Measurements from ENCODE around the gene KLHL35. TPM values are rescaled to one million over a fixed set of nuclear protein-coding genes. Genes with fewer than 3 reads are reported as not detected.
A peak's percentile ranks its signal among the peaks of the same experiment; 100 is the strongest.

The KLHL35 gene
- total and polyA plus RNA-seq, 4 donors = 6.1 to 23.3 (median 11.6) TPM

GRCh38 chr11:75475767-75476650 lies 43.0 kb upstream of the KLHL35 start:
- Histone ChIP-seq H3K27me3 (ENCODE audit: control insufficient read depth, insufficient read depth, low read length) (no peaks in the 10 kb centered on the region), H3K36me3 (ENCODE audit: control insufficient read depth, insufficient read depth, low read length) (peaks cover 11% of the 10 kb centered on the region), H3K27ac (ENCODE audit: low read depth, low read length) (no peak overlapping the region), H3K9me3 (ENCODE audit: control insufficient read depth, insufficient read depth, low read length) (no peaks in the 10 kb centered on the region), H3K4me3 (ENCODE audit: low read depth, low read length) (no peak overlapping the region), H3K4me1 (ENCODE audit: control insufficient read depth, insufficient read depth, low read length) (peaks cover 63% of the 10 kb centered on the region)
- 69% methylated on average over 6 of the region's 9 CpGs for WGBS (ENCODE audit: insufficient coverage)
- no peak for DNase-seq (ENCODE audit: low read depth in 4 of 6, low spot score in 6 of 6)

GRCh38 chr11:75474878-75475766 lies 42.1 kb upstream of the KLHL35 start:
- Histone ChIP-seq H3K36me3 (ENCODE audit: control insufficient read depth, insufficient read depth, low read length) (peaks cover 11% of the 10 kb centered on the region), H3K27ac (ENCODE audit: low read depth, low read length) (no peak overlapping the region), H3K27me3 (ENCODE audit: control insufficient read depth, insufficient read depth, low read length) (no peaks in the 10 kb centered on the region), H3K9me3 (ENCODE audit: control insufficient read depth, insufficient read depth, low read length) (no peaks in the 10 kb centered on the region), H3K4me3 (ENCODE audit: low read depth, low read length) (no peak overlapping the region), H3K4me1 (ENCODE audit: control insufficient read depth, insufficient read depth, low read length) (peaks cover 62% of the 10 kb centered on the region)
- 36% methylated on average over 10 of the region's 16 CpGs for WGBS (ENCODE audit: insufficient coverage)
- DNase-seq (ENCODE audit: low read depth in 4 of 6, low spot score in 6 of 6) = peak in 1 of 6 donors; percentile 66

GRCh38 chr11:75474240-75474639 lies 41.2 kb upstream of the KLHL35 start:
- Histone ChIP-seq H3K4me1 (ENCODE audit: control insufficient read depth, insufficient read depth, low read length) (peaks cover 62% of the 10 kb centered on the region), H3K27ac (ENCODE audit: low read depth, low read length) (no peak overlapping the region), H3K36me3 (ENCODE audit: control insufficient read depth, insufficient read depth, low read length) (peaks cover 11% of the 10 kb centered on the region), H3K4me3 (ENCODE audit: low read depth, low read length) (no peak overlapping the region), H3K9me3 (ENCODE audit: control insufficient read depth, insufficient read depth, low read length) (no peaks in the 10 kb centered on the region), H3K27me3 (ENCODE audit: control insufficient read depth, insufficient read depth, low read length) (no peaks in the 10 kb centered on the region)
- DNase-seq (ENCODE audit: low read depth in 4 of 6, low spot score in 6 of 6) = no peak
- no CpG with 5 or more reads among the region's 1 CpG for WGBS (ENCODE audit: insufficient coverage)

- Histone ChIP-seq H3K27ac (ENCODE audit: low read depth, low read length) (no peak overlapping the region), H3K4me1 (ENCODE audit: control insufficient read depth, insufficient read depth, low read length) (peaks cover 62% of the 10 kb centered on the region)
- 71% methylated on average over 6 of the region's 6 CpGs for WGBS (ENCODE audit: insufficient coverage)
Measured at GRCh38 chr11:75473684-75474083, 40.7 kb upstream of the KLHL35 start.

GRCh38 chr11:75472081-75472732 lies 39.2 kb upstream of the KLHL35 start:
- no peak for DNase-seq (ENCODE audit: low read depth in 4 of 6, low spot score in 6 of 6)
- Histone ChIP-seq H3K4me3 (ENCODE audit: low read depth, low read length) (no peak overlapping the region), H3K9me3 (ENCODE audit: control insufficient read depth, insufficient read depth, low read length) (no peaks in the 10 kb centered on the region), H3K36me3 (ENCODE audit: control insufficient read depth, insufficient read depth, low read length) (peaks cover 7% of the 10 kb centered on the region), H3K27me3 (ENCODE audit: control insufficient read depth, insufficient read depth, low read length) (no peaks in the 10 kb centered on the region), H3K4me1 (ENCODE audit: control insufficient read depth, insufficient read depth, low read length) (peaks cover 69% of the 10 kb centered on the region), H3K27ac (ENCODE audit: low read depth, low read length) (no peak overlapping the region)
- 90% methylated on average over 5 of the region's 5 CpGs for WGBS (ENCODE audit: insufficient coverage)

More at GRCh38 chr11:75473684-75474083, 40.7 kb upstream of the KLHL35 start:
- Histone ChIP-seq H3K36me3 (ENCODE audit: control insufficient read depth, insufficient read depth, low read length) (peaks cover 11% of the 10 kb centered on the region), H3K9me3 (ENCODE audit: control insufficient read depth, insufficient read depth, low read length) (no peaks in the 10 kb centered on the region), H3K4me3 (ENCODE audit: low read depth, low read length) (no peak overlapping the region), H3K27me3 (ENCODE audit: control insufficient read depth, insufficient read depth, low read length) (no peaks in the 10 kb centered on the region)
- DNase-seq (ENCODE audit: low read depth in 4 of 6, low spot score in 6 of 6) = no peak

- no peak overlapping the region for H3K27ac ChIP-seq (ENCODE audit: low read depth, low read length)
- H3K4me3 ChIP-seq (ENCODE audit: low read depth, low read length) = no peak overlapping the region
- H3K36me3 ChIP-seq (ENCODE audit: control insufficient read depth, insufficient read depth, low read length) = peaks cover 5% of the 10 kb centered on the region
- 61% methylated on average over 3 of the region's 7 CpGs for WGBS (ENCODE audit: insufficient coverage)
- peaks cover 71% of the 10 kb centered on the region for H3K4me1 ChIP-seq (ENCODE audit: control insufficient read depth, insufficient read depth, low read length)
- no peaks in the 10 kb centered on the region for H3K27me3 ChIP-seq (ENCODE audit: control insufficient read depth, insufficient read depth, low read length)
- peak in 1 of 6 donors; percentile 70 for DNase-seq (ENCODE audit: low read depth in 4 of 6, low spot score in 6 of 6)
- H3K9me3 ChIP-seq (ENCODE audit: control insufficient read depth, insufficient read depth, low read length) = no peaks in the 10 kb centered on the region
Measured at GRCh38 chr11:75471176-75471973, 38.4 kb upstream of the KLHL35 start.

- Histone ChIP-seq H3K36me3 (ENCODE audit: control insufficient read depth, insufficient read depth, low read length) (peaks cover 5% of the 10 kb centered on the region), H3K4me1 (ENCODE audit: control insufficient read depth, insufficient read depth, low read length) (peaks cover 71% of the 10 kb centered on the region), H3K9me3 (ENCODE audit: control insufficient read depth, insufficient read depth, low read length) (no peaks in the 10 kb centered on the region), H3K27me3 (ENCODE audit: control insufficient read depth, insufficient read depth, low read length) (no peaks in the 10 kb centered on the region), H3K4me3 (ENCODE audit: low read depth, low read length) (no peak overlapping the region), H3K27ac (ENCODE audit: low read depth, low read length) (no peak overlapping the region)
- 63% methylated on average over 2 of the region's 7 CpGs for WGBS (ENCODE audit: insufficient coverage)
- peak in 1 of 6 donors; percentile 72 for DNase-seq (ENCODE audit: low read depth in 4 of 6, low spot score in 6 of 6)
Measured at GRCh38 chr11:75470476-75471080, 37.6 kb upstream of the KLHL35 start.

GRCh38 chr11:75469785-75470405 lies 36.9 kb upstream of the KLHL35 start:
- Histone ChIP-seq H3K4me3 (ENCODE audit: low read depth, low read length) (no peak overlapping the region), H3K27ac (ENCODE audit: low read depth, low read length) (no peak overlapping the region), H3K9me3 (ENCODE audit: control insufficient read depth, insufficient read depth, low read length) (no peaks in the 10 kb centered on the region), H3K36me3 (ENCODE audit: control insufficient read depth, insufficient read depth, low read length) (peaks cover 5% of the 10 kb centered on the region), H3K27me3 (ENCODE audit: control insufficient read depth, insufficient read depth, low read length) (no peaks in the 10 kb centered on the region), H3K4me1 (ENCODE audit: control insufficient read depth, insufficient read depth, low read length) (peaks cover 67% of the 10 kb centered on the region)
- DNase-seq (ENCODE audit: low read depth in 4 of 6, low spot score in 6 of 6) = no peak
- 82% methylated on average over 1 of the region's 6 CpGs for WGBS (ENCODE audit: insufficient coverage)
